HG02943 (cell line): ENCODE results near the gene USP24.

Source experiments
- ATAC-seq: cut with Tn5 transposase; IDR thresholded peaks from one replicate; pipeline ENCODE4 v1.9.1; 2021; ENCODE audit warnings: mild to moderate bottlenecking, low read depth, moderate library complexity; ENCODE audit not compliant: unreplicated experiment

Gene USP24

DNA sequence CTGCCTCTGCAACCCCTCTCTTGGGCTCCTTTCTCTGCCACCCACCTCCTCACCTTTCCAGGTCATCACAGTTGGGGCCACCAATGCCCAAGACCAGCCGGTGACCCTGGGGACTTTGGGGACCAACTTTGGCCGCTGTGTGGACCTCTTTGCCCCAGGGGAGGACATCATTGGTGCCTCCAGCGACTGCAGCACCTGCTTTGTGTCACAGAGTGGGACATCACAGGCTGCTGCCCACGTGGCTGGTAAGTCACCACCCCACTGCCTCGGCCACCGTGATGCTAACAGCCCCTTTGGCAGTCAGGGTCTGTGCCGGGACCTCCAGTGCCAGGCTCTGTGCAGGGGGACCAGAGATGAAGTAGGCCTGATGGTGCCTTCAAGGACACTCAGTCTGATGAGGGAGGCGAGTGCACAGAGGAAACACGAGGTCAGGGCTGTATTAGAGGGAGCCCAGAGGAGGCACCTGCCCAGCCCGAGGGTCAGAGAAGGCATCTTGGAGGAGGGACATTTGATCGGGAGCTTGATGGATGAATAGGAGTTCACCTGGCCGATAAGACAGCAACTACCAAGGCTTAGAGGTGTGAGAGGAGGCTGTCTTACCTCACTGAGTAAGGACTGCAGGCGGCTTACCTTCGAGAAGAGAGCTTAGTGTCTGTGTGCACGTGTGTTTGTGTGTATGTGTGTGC, 157.8 kb downstream of the USP24 start:
- no peak for ATAC-seq

DNA sequence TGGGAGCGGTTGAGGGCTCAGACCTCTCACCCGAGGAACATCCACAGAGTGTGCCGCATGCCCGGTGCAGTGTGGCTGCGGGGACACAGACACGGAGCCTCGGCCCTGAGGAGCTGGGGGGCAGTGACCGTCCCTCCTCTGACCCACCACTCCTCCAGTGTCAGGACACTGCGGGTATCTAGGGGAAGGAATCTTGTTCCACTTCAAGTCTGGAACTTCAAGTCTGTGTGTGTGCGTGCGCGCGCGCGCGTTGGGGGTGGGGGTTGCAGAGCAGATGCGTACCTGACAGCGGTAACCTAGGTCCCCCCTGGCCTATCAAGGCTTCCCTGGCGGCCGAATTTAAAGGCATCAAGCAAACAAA, 158.6 kb downstream of the USP24 start:
- no peak for ATAC-seq

DNA sequence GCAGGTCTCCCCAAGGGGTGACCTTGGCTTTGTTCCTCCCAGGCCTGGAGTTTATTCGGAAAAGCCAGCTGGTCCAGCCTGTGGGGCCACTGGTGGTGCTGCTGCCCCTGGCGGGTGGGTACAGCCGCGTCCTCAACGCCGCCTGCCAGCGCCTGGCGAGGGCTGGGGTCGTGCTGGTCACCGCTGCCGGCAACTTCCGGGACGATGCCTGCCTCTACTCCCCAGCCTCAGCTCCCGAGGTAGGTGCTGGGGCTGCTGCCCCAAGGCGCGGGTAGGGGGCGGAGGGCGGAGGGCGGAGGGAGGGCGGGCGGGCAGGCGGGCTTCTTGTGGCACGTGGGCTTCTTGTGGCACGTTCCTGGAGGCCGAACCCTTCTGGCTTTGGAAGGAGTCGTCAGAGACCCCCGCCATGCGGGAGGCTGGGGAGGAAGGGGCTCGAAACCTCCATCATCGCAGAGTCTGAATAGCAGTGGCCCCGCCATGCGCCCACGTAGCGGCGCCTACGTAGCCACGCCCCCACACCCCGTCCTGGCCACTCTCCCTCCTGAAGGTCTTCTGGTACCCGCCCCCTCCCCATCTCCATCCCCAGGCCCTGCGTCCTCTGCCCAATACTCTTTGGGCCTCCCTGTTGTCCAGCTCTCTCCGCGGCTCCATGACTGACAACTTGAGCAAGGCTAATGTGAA, 159.1 kb downstream of the USP24 start:
- ATAC-seq = no peak

DNA sequence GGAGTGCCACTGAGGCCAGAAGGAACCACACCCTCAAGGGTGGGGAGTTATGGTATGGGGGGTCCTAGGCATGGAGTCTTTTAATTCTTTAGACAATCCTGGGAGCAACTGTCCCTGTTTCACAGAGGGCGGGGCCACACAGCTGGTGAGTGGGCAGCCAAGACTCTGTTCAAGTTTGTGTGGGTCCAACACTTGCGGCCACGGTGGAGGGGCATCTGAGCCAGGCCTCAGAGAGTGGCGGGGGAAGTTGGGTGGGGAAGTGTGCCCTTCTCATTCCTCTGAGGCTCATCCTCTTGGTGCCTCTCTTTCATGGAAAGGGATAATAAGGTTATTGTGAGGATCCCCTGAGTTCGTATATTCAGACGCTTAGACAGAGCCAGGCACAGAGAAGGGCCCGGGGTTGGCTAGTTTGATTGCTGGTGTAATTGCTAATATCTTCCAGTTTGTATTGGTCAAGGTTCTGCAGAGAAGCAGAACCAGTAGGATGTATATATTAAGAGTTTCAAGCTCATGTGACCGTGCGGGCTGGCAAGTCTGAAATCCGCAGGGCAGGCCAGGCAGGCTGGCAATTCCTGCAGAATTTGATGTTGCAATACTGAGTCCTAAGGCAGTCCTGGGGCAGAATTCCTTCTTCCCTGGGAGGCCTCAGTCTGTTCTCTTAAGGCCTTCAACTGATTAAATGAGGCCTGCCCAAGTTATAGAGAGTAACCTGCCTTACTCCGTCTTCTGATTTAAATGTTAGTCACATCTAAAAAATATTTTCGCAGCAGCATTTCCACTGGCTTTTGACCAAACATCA, 159.9 kb downstream of the USP24 start:
- ATAC-seq = no peak

DNA sequence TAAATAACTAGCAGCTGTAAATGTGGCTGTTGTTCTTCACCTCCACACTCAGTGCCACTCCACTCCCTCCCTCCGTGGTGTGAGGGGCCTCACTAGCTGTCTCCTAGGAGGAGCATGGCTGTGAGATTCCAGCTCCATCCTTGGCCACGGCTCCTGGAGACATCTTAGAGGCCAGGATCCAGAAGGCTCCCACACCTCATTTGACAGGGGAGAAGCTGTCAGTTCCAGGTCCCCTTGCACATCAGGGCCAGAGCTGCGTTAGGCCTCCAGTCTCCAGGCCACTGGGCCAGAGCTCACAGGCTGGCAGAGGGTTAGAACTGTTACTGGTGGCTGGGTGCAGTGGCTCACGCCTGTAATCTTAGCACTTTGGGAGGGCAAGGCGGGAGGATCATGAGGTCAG, 160.8 kb downstream of the USP24 start:
- ATAC-seq = no peak

DNA sequence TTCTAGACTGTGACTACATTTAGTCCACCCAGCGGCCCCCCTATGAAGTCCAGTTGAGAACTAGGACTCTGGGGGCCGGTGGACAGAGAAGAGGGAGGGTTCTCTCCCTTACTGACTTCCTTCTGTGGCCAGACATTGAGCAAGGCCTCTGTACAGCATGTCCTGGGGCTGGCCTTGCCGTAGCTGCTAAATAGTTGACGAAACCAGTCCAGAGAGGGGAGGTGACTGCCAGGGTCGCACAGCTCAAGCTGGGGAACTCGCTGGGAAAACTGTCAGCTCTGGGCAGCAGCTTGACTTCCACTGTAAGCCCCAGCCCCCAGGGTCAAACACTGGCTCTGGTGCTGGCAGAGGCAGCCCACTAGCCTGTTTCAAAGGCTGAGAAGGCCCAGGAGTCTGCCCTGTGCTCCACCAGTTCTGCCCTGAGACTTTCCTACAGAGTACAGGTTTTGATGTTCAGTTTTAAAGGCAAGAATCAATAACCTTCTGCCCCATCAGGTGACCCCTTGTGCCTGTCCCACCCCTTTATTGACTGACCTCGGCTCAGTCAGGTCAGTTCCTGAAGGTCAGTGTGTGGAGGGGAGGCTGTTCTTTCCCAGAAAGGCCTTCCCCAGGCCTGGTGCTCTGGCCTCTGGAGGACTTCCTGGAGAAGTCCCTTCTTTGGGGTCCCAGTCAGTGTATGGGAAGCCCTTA, 161.8 kb downstream of the USP24 start:
- no peak for ATAC-seq

DNA sequence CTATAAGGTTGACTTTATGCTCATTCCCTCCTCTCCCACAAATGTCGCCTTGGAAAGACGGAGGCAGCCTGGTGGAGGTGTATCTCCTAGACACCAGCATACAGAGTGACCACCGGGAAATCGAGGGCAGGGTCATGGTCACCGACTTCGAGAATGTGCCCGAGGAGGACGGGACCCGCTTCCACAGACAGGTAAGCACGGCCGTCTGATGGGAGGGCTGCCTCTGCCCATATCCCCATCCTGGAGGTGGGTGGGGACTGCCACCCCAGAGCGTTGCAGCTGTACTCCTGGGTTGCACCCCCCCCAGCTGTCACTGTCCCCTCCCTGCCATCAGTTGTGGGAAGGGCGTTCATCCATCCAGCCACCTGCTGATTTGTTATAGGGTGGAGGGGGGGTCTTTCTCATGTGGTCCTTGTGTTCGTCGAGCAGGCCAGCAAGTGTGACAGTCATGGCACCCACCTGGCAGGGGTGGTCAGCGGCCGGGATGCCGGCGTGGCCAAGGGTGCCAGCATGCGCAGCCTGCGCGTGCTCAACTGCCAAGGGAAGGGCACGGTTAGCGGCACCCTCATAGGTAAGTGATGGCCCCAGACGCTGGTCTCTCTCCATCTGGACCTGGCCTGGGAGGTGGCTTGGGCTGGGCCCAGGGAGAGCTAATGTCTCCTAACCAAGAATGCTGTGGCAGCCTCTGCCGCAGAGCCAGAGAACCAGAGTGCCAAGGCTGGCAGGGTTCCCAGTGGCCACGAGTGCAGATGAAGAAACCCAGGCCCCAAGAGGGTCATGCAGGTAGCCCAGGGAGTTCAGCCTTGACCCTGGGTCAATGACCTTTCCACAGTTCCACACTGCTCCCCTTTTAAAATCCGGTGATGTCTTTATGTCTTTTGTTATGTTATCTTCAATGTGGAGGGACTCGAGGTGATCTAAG, 162.7 kb downstream of the USP24 start:
- no peak for ATAC-seq

DNA sequence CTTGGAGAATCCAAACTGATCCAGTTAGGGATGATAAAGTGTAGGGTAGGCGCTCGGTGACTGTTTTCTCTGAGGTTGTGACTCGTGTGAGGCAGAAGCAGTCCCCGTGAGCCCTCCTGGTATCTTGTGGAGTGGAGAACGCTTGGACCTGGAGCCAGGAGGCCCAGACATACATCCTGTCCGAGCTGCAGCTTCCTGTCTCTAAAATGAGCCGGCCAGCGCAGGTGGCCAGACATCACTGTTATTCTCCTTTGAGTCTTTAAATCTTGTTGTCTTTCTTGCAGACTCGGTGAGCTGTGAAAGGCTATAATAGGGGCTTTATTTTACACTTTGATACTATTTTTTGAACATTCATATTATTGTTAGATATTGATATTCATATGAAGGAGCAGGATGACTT, 163.5 kb downstream of the USP24 start:
- no peak for ATAC-seq

DNA sequence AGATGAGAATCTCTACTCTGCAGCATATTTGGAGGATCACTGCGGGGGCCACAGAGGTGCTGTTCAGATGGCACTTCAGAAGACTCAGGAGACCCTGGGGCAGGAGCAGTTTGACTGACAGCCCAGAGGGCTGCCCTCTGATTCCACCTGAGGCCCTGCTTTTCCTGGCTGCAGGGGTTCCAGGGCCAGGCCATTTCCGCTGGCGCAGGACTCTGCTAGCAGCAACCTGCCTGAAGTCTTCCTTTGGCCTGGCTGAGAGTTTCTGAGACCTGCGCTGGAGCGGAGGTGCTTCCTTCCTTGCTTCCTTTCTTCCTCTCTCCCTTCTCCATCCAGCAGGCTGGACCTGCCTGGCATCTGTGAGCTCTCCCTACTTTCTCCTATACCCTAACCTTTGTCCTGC, 164.0 kb downstream of the USP24 start:
- ATAC-seq = no peak

DNA sequence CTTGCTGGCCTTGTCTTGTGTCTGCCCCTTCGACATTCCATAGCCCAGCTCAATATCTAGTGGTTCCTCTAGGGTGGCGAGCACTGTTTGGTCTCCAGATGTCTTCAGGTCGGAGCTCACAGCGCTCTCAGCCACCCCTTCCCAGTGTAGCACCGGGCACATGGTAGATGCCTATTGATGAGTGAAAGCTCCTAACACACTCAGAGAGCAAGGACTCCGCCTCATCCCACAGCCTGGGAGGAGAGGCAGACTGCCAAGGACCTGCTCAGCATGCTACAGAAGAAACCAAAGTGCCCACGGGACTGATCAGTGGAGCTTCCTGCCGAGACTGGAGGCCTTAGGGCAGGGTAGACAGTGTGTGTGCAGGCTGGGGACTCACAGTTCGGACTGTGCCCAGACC, 164.9 kb downstream of the USP24 start:
- no peak for ATAC-seq

DNA sequence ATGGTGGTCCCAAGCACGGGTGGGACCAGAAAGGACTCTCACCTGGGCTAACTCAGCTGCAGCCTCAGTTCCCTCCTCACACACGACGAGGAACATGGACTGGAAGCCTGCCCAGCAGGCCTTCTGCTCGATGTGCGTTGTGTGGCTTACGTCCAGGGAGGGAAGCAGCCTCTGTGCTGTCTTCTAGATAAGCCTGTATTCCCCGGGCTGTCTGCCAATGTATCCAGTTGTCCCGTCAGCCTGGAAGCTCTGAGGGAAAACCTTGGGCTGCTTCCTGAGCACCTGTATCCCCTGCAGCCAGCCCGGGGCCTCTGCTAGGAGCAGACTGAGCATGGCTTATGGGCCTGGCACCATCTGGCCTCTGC, 165.3 kb downstream of the USP24 start:
- no peak for ATAC-seq

DNA sequence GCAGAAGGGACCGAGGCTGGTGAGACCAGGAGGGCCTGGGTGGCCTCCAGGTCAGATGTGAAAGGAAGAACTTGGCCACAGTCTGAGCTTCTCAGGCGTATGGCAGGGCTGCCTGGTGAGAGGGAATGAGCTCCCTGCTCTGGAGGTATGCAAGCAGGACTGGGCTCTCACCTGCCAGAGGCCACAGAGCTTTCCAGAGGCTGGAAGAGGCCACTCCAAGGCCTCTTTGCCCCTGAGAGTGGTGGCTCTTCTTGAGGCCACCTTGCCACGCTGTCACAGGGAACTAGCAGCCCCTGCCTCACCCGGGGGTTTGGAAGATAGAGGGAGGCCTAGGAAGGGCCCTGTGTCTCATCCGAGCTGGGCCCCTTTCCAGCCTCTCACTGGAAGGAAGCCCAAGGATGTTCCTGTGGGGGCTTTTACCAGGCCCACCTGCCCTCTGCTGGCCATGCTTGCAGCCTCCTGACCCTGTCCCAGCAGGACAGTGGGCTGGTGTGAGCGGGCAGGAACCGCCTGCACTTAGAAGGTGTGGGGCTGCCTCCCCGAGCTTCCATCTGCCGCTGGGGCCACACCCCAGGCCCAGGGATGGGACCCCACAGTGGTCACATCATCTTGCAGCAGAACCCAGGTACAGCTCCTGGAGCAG, 165.8 kb downstream of the USP24 start:
- ATAC-seq = no peak

DNA sequence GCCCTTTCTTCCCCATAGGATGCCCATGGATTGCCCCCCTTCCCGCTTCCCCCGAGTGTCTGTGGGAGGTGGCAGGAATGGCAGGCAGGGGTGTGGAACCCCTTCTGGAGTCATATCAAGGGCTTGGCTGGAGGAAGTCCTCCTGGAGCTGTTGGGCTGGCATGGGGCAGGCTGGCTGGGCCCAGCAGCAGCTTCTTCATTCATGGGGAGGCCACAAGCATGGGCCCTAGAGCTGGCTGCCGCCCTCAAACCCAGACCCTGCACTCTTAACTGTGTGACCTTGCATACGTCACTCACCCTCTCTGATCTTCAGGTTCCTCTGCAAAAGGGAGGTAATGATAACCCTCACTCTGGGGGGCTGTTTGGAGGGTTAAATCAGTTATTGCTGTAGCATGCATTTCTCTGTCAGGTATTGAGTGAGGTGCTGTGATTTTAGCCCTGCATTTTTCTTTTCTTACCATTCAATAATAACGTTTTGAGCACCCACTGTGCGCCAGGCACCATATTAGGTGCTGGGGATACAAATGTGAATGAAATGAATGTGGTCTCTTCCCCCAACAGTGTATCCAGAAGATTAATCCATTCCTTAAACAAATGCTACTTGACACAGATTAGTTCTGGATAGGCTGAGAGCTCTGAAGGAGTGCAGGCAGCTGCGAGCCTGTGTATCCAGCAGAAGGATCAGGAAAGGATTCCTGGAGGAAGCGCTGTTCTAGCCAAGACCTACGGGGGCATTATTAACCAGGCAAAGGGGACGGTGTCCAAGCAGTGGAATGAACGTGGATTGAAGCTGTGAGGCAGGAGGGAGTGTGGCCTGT, 166.5 kb downstream of the USP24 start:
- no peak for ATAC-seq

DNA sequence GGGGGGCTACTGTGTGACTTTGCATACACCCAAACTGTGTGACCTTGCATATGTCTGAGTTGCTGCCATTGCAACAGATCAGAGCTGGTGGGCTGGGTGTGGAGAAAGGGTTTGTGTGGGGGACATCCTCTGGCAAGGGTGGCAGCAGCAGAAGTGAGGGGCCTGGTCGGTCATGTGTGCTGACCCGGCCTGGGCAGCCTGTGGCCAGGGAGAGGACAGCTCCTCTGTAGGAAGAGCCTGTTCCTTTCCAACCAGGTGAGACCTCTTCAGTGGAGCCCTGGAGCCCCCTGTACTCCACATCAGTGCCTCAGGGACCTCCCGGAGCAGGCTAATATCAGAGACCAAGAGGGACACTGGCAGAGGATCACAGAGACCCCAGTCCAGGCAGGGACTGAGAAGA, 167.6 kb downstream of the USP24 start:
- no peak for ATAC-seq

DNA sequence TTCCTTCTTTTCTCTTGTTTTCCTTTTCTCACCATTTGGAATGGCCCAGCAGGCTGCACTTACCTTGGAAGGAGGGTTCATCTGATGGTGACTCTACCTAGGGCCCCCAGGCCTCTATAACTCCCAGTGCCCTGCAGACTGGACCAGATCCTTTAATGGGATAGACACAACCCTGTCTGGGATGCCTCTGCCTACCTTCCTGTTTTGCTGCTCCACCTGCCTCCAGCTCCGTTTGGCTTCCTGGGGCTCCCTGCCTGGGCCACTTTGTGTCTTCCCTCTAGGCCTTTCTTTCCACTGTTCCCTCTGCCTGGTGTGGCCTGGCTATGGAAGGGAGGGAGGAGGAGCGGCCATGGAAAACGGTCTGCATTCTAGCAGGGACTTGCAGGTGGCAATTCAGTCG, 168.3 kb downstream of the USP24 start:
- ATAC-seq = no peak

DNA sequence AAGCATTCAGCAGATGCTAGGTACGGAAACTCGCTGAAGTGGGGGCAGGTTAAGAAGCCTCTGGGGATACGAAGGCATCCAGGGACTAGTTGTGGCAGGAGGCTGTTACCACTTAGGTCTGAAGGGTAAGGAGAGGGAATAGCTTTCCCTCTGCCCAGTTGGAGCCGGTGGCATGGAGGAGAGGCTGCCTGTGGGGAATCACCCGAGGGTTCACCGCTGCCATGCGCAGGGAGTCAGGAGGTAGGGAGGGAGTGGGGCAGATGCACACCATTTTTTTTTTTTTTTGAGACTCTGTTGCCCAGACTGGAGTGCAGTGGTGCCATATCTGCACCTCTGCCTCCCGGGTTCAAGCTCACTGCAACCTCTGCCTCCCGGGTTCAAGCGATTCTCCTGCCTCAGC, 169.7 kb downstream of the USP24 start:
- ATAC-seq = no peak

DNA sequence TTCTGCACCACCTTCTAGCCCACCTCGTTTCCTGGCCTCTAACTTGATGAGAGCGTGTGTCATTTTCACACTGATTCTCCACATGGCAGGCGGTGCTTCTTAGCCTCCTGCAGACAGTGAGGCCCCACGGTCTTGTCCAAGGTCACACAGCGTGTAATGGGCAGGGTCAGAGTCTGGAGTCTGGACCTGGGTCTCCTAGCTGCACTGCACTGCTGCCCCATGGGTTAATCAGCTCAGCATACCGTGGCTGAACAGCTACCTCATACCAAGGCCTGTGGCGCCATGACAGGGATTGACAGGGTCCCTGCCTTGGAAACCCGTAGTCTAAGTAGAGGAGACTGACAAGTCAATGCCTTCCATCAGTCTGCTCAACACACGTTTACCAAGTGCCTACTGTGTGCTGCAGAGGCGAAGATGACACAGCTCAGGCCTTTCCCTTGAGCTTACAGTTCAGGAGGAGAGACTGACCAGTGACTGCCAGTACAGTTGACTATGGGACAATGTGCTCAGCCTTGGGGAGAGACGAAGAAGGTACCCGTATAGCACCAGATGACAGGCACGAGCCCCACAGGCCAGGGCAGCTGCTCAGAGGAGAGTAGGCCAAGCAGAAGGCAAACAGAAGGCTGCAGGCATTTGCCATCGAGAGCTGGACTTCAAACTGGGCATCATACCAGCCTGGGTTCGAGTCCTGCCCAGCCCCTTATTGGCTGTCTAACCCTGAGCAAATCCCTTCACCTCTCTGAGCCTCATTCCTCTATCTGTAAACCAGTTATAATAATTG, 170.4 kb downstream of the USP24 start:
- no peak for ATAC-seq

DNA sequence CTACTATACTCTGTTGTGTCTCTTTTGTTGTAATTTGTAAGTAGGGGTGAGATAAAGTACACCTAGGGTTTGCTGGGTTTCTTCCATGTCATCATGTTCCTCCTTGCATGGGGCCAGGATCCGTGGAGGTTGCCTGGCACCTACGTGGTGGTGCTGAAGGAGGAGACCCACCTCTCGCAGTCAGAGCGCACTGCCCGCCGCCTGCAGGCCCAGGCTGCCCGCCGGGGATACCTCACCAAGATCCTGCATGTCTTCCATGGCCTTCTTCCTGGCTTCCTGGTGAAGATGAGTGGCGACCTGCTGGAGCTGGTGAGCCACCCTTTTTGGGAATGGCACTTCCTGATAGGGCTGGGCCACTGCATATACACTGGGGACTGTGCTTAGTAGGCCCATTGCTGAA, 171.4 kb downstream of the USP24 start:
- no peak for ATAC-seq
